Activated naive CD4-positive, alpha-beta T cell treated with Interleukin-2 at 50 U/mL for 16 hours (primary cell): ENCODE results near the gene ZNHIT3.
"Not testable (repeated sequence)": the region's sequence is repeated elsewhere in the genome, so short reads cannot be mapped to it uniquely, and the experiment has no call there.

Experiments used
- DNase-seq: peaks from one replicate; pipeline ENCODE4 v3.0.0-alpha.2; 2020

Gene ZNHIT3

DNA sequence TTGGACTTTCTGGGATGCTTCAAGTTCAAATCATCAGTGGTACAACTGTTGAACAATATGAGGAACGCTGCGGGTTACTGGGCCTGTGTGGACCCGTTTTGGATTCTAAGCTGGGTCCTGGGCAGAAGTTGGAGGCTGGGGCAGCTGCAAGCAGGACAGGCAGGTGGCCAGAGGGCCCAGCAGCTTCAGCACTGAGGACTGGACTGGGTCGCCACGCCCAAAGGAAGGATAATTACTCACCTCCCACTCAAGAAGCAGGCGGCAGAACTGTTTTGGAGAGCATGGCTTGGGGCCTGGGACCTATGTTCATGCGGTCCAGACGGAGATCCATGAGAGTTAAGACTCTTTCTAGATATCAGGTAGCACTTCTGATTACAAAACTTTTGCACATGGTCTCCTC is 1.5 kb upstream of the ZNHIT3 start:
- no peak for DNase-seq

DNA sequence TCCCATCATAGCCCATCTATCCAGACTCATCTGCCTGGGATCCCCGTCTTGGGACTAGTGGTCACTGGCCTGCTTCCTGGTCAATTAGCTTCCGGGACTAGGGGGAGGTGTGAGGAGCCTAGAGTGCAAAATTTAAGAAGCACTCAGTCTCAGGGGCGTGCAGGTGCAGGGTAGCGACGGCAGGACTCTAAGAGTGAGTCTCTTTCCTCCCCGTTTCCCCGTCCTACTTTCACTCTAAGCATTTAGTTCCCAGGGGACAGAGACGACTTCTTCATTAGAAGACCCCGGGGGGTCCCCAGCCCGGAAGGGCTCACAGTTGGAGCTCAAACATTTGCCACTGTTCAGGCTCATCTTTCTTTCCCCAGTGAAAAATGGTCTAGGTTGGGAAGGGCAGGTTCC is 677 bp upstream of the ZNHIT3 start:
- DNase-seq = no peak

DNA sequence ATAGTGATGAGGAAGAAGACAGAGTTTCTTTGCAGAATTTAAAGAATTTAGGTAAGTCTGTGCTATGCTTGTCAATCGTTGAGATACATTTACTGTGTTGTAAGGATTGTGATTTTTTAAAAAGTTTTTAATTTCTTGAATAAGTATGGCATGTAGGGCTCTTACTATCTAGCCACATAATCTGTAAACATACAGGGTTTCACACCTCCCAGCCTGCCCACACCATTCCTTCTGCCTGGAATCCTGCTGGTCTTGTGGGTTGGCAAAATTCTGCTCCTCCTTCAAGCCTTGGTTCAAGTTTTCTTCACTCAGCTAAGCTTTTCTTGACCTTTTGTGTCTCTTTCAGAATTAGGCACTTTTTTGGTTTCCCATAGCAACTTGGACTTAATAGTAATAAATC is 7.5 kb downstream of the ZNHIT3 start:
- DNase-seq = no peak

DNA sequence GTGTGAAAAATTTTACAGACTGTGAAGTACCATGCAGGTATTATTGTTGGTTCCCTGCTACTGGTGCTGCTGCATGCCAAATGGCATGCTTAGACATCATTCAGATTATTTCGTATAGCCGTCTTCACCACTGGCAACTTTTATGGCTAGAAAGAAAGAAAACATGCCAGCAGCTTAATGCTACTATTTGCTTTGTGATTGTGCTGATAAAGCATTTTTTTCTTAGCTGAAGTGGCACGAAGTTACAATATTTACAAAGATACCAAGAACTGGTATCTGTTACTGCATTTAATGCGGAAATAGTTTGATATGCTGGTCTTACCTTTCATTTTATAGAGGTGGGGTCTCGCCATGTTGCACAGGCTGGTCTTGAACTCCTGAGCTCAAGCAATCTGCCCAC is 8.2 kb downstream of the ZNHIT3 start:
- no peak for DNase-seq

DNA sequence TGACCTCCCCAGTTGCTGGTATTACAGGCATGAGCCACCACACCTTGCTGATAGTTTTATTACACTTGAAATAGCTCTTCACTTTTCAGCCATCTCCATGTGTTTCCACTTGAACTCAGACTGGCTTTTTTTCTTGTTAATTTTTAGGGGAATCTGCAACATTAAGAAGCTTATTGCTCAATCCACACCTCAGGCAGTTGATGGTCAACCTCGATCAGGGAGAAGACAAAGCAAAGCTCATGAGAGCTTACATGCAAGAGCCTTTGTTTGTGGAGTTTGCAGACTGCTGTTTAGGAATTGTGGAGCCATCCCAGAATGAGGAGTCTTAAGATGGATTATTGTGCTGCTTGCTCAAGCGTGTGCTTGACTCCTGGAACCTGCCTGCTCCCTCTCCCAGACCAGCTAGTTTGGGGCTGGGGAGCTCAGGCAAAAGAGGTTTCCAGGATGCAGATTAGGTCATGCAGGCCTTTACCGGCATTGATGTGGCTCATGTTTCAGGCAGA is 8.6 kb downstream of the ZNHIT3 start:
- no peak for DNase-seq

DNA sequence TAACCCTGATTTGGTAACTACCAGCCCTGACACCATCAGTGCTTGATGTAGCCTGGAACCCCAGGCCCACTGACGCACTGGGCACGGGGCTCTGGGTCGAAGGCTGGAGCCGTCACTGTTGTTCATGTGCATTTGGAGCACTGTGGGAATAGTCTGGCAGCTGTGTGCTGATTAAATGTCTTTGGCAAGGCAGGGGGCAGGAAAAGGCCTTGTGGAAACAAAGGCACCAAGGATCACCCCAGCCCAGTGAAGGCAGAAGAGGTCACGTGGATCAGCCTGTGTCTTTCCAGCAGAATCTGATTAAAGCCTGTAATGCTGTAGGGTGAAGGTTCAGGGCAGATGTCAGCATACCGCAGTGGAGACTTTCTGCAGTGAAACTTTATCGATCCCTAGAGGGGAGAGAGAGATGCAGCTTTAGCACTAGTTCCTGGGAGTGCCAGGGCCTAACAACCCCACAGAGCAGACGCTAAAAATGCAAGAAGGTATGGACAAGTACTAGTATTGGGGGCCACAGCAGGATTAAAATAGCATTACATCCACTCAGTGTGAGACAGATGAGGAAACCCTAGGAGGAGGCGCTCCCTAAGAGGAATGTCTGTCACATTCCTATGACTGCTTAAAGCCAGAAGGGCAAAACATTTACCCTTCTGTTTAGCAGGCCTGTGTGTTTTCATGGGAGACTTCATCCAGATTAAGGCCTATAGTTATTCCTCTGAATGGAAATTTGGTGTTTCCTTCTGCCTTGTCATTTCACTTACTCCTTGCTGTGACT is 9.7 kb downstream of the ZNHIT3 start:
- no peak for DNase-seq

DNA sequence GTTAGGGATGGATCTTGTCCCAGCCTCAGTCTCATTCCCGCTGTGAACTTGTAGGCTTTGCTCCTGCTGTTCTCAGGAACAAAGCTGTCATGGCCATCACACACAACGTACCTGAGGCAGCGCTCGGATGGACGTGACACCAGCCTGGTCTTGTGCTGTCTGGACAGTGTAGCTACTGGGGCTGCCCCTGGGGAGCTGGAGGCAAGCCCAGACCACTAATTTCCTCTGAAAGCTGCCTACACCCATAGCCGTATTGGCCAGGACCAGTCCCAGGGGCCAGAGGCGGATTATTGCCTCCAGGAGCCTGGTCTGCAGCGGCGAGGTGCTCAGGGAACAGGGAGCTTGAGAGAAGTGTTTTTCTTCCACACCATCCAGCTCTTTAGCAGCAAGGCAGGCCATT is 11.7 kb downstream of the ZNHIT3 start:
- no peak for DNase-seq

DNA sequence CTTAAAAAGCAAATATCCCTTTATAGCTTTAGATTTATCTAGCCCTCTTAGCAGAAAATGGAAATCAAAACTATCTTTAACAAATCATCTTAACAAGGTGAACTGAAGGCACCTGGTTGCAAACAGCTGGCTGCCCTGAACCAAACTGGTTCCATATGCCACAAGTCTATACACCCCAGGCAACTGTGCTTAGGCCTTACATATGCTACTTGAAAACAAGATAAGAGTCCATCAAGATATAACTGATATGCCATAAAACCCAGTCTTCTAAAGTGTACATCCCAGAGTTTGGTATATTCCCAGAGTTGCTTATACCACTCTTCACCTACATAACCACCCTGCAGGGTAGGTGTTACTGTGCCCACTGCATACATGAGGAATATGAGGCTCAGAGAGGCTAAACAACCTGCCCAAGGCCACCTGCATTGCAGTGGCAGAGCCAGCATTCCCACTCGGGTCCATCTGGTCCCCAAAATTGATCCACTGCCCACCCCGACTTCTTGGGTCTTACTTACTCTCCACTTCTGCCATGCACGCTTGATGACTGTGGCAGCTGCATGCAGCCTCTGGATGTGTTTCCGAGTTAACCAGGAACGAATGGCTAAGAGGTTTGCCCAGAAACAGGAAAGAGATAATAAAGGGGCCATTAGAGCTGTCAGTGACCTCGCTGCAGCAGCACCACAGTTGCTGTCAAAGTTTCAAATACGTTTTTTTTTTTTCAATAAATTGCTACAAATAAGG is 12.2 kb downstream of the ZNHIT3 start:
- DNase-seq = no peak

DNA sequence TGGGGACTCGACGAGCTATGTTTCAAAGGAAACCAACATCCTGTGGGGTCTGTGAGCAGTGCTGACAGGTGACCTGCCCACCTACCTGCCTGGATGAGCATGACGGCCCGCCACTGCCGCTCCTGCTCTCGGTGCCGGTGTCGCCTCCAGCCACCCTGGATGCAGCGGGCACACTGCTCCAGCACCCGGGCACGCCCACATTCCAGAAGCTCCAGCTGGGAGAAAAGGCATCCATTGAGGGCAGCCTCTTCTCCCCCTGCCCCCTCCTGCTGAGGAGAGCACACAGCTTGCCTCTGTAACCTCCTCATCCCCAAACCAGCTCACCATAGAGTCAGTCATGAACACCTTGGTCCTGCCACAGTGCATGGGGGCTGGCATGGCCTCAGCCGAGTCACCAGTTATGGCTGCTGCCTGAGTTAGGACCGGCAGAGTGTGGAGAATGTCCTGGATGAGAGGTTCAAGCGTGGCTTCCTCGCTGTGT is 14.3 kb downstream of the ZNHIT3 start:
- no peak for DNase-seq

DNA sequence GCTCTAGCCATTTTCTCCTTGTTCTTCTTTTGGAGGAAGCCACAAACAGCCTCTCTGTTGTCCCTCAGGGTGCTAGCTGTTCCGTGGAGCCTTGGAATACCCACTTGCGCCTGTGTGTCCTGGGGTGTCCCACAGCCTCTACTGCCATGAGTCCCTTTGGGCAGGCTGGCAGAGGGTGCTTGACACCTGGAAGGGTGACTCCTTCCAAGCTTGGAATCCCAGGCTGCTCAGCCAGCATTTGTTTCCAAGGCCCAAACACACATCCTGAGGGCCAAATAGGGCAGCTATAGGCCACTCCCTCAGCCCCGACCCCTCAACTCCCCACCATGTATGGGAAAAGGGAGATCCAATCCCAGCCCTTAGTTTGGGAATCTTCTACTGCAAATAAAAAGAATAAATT is 14.9 kb downstream of the ZNHIT3 start:
- DNase-seq = no peak

DNA sequence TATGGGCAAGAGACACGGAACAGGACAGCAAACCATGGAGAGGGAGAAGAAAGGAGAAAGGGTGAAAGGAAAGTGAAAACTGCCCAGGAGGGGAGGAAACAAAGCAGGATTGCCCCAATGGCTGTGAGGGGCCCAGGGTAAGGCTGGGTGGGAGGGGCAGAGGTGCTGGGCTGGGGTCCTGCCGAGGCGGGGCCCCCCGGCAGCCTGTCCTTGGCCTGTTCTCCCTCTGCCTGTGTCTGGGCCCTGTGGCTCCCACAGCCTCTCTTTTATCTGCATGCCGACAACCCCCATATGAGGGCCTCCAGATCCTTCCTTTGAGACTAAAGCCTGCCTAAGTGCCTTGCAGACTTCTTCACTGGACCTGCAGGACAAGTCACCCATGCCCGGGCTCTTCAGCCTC is 15.5 kb downstream of the ZNHIT3 start:
- no peak for DNase-seq

DNA sequence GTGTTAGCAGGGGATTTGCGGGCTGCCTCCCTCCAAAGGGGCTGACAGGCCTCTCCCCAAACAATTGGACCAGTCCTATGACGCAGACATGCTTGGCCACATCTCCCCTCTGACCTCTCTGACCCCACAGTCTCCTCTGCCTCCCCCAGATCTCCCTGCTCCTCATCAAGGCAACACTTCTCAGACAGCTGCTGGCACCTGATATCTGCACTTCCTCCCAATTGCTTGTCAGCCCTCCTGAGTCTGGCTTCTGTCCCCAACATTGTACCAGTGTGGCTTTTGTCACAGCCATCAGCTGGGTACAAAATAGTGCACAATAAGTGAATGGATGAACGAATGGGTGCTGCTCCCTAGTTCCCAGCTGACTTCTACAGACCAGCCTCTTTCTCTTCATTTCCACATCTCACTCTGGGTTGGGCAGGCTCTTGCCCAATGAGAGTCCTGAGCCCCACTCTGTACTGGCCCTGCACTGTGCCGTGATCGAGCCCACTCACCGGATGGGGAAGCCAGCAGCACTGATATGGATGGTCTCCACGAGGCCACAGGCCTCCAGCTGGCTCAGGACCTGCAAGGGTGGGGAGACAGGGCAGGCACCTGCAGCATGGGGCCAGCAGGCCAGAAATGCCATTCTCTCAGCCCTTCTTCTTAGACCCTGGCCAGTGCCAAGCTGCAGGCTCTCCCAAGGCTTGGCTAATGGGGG is 17.1 kb downstream of the ZNHIT3 start:
- DNase-seq = no peak

DNA sequence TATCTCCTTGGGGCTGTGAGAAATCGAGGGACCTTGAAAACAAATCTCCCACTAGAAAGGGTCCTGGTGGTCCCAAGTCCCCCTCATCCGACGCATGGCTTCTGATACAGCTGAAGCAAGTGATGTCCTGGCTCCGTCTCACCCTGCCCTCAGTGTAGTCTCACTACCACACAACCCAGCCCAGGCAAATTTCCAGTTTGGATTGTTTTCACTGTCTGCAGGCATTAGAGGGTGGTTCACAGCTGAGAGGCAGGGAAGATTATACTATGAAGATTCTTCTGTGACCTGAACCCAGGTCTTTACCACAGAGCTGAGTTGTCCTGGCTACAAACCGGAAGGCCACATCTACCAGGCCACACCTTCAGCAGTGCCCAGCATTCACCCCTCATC is 17.7 kb downstream of the ZNHIT3 start:
- DNase-seq = no peak

DNA sequence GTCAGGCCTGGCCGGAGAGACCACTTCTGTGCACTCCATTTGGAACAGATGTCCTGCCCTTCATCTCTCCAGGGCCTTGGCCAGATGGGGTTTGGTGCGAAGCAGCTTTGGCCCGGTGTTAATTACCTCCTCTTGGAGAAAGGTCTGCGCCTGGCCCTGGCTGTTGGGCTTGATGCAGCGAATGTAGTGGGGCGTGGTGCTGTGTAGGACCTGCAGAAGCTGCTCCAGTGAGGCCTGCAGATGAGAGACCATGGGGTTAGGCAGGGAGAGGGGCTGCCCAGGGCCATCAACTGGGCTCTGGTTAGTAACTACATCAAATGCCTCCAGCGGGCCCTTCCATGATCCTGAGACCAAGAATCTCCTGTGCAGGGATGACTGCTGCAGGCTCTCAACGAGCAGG is 18.7 kb downstream of the ZNHIT3 start:
- no peak for DNase-seq

DNA sequence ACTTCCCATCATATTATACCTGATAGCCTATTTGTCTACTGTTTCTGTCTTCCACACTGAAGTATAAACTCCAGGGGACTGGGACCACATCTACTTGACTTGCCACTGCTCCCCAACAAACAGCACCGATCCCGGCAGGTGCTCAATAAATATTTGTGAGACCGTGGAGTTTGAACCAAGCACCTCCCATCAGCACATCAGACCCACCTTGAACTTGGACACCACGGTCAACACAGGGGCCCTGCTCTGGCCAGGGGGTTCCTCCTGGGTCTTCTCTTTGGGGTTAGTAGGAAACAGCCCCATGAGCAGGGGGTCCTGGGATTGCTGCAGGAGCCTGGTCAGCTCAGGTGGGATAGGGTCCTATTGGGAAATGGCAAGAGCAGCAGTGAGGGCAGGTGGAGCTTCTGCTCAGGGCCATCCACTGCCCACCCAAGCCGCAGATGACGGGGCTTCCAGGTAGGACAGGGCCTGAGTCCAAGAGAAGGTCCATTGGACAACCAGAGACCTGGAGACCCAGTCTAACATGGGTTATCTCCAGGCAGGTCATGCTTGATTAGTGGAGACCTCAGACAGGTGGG is 19.9 kb downstream of the ZNHIT3 start:
- DNase-seq = no peak

DNA sequence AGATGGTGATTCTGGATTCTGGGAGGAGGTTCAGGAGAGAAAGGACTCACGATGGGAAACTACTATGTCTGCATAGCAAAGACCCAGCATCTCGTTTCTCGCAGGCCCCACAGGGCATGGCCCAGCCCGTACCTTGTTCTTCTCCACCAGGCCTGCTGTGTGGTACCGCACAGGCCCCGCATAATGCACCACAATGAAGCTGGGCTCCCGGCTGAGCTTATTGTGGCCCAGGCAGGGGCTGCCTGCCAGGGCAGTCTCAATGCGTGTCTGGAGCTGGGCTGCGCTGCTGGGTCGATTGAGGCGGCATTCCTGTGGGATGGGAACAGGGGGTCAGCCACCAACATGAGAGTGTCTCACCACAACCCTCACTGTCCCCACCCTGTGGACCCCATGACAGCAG is 20.4 kb downstream of the ZNHIT3 start:
- DNase-seq = no peak

DNA sequence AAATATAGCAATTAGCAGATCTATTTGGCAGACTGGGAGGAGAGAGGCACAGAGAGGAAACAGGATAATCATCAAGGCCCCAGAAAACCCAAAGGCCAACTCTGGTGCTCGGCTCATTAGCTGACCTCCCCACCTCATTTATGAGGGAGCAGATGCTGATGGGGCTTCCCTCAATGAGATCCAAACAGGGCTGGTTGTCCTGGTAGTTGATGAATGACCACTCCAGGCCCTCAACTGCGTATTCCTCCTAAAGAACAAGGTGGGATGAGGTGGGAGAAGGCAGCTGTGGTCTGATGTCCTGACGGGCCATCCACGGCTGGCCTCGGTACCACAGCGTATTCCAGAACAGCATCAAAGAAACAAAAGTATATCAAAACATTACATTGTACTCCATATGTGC is 20.8 kb downstream of the ZNHIT3 start:
- no peak for DNase-seq

DNA sequence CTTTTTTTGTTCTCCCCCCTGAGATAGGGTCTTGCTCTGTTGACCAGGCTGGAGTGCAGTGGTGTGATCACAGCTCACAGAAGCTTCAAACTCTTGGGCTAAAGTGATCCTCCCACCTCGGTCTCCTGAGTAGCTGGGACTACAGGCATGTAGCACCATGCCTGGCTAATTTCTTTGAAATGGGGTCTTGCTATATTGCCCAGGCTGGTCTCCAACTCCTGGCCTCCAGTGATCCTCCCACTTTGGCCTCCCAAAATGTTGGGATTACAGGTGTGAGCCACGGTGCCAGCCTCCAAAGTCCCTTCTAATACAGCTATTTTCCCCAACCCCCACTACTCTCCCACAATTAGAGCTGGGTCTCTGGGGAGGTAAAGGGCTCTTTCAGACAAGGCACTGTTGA is 22.0 kb downstream of the ZNHIT3 start:
- not testable (repeated sequence) for DNase-seq

DNA sequence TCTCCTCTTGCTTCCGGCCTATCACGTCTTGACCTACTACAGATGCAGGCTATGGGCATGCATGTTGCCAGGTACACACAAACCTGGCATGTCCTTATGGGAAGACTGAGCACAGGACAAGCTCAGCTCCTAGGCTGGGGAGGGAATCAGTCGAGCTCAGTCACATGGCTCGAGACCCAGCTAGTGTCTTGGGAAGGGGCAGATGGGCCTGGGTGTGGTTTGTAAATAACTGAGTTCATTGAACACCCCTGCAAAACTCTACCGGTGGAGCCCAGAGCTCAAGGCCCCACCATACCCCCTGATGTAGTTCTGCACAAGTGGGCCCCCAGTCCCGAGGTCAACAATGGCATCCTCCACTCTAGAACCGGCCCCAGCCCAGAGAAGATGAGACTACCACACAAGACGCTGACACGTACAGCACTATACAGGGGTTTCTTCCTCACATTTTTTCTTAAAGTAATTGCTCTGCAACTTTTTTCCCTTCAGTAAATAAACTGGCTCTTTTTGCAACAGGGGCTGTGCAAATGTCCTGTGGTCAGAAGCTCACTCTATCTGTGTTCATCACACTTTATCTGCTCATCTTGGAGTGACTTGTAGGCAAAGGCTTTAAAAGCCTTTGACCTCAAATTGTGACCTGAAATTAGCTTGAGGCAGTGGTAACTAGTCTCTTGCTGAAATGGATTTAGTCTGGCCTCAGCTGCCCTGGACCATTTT is 22.9 kb downstream of the ZNHIT3 start:
- no peak for DNase-seq

DNA sequence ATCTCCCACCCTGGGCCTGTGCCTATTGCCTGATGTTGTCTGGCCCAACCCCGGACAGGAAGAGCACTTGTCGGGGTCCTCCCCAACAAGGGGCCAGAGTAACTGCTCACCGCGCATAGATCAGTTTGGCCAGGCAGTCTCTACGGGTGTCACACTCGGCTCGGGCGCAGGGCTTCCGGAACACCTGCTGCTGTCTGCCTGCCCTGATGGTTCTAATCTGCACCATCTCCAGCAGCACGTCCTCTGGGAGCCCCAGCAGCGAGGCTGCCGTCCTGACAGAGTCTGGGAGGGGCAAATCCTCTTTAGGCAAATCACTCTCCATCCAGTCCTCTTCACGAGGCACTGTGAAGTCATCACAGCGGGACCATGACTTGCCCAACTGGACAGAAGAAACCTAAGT is 24.2 kb downstream of the ZNHIT3 start:
- DNase-seq = no peak

DNA sequence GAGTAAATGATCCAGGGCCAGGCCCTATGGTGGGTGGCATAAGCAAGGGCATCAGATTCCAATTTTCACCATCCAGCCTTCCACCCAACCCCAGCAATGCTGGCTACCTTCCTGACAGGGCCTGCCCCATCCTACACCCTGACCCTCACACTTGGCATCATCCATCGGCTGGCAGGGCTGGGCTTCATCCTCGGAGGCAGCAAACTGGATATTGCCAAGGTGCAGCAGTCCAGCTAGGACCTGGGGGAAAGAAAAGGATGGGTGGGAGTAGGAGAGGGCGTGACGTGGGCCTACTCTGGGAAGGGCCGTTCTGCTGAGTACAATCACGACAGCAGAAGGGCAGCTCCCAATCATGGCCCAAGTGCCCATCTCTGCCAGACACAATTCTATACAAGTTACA is 24.7 kb downstream of the ZNHIT3 start:
- DNase-seq = no peak

DNA sequence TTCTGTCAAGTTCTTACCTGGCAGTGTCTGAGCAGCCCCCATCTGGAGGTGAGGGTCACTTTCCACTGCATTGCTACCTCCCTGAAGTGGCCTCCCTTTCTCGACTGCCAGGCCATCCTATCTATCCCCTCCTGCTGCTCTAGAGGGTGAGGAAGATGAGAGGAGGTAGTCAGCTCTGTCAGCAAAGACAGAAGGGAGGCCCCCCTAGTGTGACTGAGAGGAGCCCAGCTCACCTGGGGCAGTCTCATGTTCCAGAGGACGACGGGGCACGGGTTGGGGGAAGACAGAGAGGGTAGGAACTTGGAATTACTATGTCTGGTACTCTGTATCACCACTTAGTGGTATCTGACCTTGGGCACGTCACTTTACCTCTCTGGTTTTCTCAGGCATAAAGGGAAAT is 26.2 kb downstream of the ZNHIT3 start:
- DNase-seq = no peak

DNA sequence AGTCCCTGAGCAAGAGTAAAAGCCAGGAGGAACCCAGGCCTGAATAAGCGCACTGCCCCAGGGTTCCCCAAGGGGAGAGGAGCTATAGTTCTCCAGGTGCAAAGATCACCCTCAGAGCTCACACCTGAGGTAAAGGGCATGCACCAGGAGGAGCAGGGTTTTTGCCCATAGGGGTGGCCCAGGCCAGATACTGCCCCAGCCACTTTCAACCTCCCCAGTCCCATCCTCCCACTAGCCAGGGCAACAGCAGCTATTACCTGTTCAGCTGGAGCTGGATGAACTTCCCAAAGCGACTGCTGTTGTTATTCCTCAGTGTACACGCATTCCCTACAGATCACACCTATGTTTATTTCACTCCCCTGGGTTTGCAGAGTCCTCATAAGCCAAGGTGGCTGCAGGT is 28.4 kb downstream of the ZNHIT3 start:
- DNase-seq = no peak
